K562 (cell line): ENCODE measurements around the gene HMG20B. TPM values are rescaled to one million over a fixed set of nuclear protein-coding genes. Genes with fewer than 3 reads are reported as not detected.

ENCODE experiments used
- ATAC-seq: fragments of 200-7000 bp; cut with Tn5 transposase; 3 replicates; pipeline ENCODE4 v1.9.1; 2020; ENCODE audit warnings: moderate library complexity
- BruUV-seq: library from RNA; stranded (reverse); fragments of 400-500 nt; replicated peaks from 2 replicates; lab custom pipeline; 2021; lab: Mats Ljungman, UMichigan
- CTCF ChIA-PET: fragments of 300-600 bp; formaldehyde crosslinking; extraction: SDS; loops from one replicate; lab custom pipeline; 2021; ENCODE audit warnings: low intra/inter-chr PET ratio; lab: Yijun Ruan, JAX
- POLR2A ChIA-PET: fragments of 300-600, 350-650 bp; sonication (Branson Sonifier 250); formaldehyde crosslinking; extraction: SDS; loops from one replicate; lab custom pipeline; 2021; ENCODE audit warnings: antibody characterized with exemption, inconsistent platforms; lab: Yijun Ruan, JAX
- DNase-seq, 4 experiments: peaks; one replicate each; pipeline versions ENCODE4 v3.0.0 to v3.0.0-alpha.2; 2011 to 2018; ENCODE audit warnings: low spot score in 3 of 4, mixed read lengths in 3 of 4; ENCODE audit errors: extremely low read depth in 1 of 4
- FAIRE-seq: peaks from 2 replicates; lab custom pipeline; 2011; peaks lifted over from hg19 to GRCh38; lab: Jason Lieb, UNC
- H2AFZ ChIP-seq: 2 replicates; pipeline ENCODE4 v1.6.0; 2011; ENCODE audit warnings: low read depth, low read length, control low read depth, inconsistent platforms
- H3K27ac ChIP-seq: fragments of 200-600 bp; 3 replicates; pipeline ENCODE4 v1.8.0; 2011; ENCODE audit warnings: low read depth, mild to moderate bottlenecking, control low read depth, inconsistent platforms, low read length, moderate library complexity, mixed read lengths; ENCODE audit errors: extremely low read depth
- H3K27me3 ChIP-seq, 2 experiments: fragments of 300-600 bp in 1 of 2; 2 replicates in 1 of 2; 3 replicates in 1 of 2; pipeline versions ENCODE4 v1.6.0 to v1.8.0; 2011; ENCODE audit warnings: inconsistent platforms in 2 of 2, low read length in 2 of 2, mild to moderate bottlenecking in 1 of 2, mixed read lengths in 1 of 2, moderate library complexity in 1 of 2; ENCODE audit not compliant: control insufficient read depth in 2 of 2, insufficient read depth in 2 of 2
- H3K36me3 ChIP-seq: fragments of 300-600 bp; 3 replicates; pipeline ENCODE4 v1.8.0; 2011; ENCODE audit warnings: mild to moderate bottlenecking, low read length, inconsistent platforms; ENCODE audit not compliant: control insufficient read depth, insufficient read depth
- H3K4me1 ChIP-seq, 2 experiments: fragments of 200-600 bp in 1 of 2; replicated peaks in 1 of 2; 2 replicates in 1 of 2; 3 replicates in 1 of 2; pipeline versions ENCODE4 v1.5.1 to v1.8.0; 2011; ENCODE audit warnings: inconsistent platforms in 2 of 2, low read length in 2 of 2, mild to moderate bottlenecking in 1 of 2, mixed read lengths in 1 of 2, moderate library complexity in 1 of 2; ENCODE audit not compliant: control insufficient read depth in 2 of 2, insufficient read depth in 2 of 2
- H3K4me2 ChIP-seq: 2 replicates; pipeline ENCODE4 v1.6.1; 2011; ENCODE audit warnings: low read length, control low read depth, inconsistent platforms, mixed read lengths; ENCODE audit not compliant: insufficient read depth
- H3K4me3 ChIP-seq: fragments of 200-600 bp; sonication (generic), shearing (Covaris generic); 2 replicates; pipeline ENCODE4 v1.5.1; 2016; ENCODE audit warnings: control low read depth, inconsistent platforms
- H3K79me2 ChIP-seq: fragments of 200-600 bp; 3 replicates; pipeline ENCODE4 v1.8.0; 2011; ENCODE audit warnings: low read length, inconsistent platforms; ENCODE audit not compliant: control insufficient read depth, insufficient read depth
- H3K9ac ChIP-seq, 2 experiments: 2 replicates each; pipeline versions ENCODE4 v1.6.0 to v1.6.1; 2011; ENCODE audit warnings: low read depth in 2 of 2, low read length in 2 of 2, control low read depth in 1 of 2, inconsistent platforms in 1 of 2, mild to moderate bottlenecking in 1 of 2, mixed read lengths in 1 of 2; ENCODE audit not compliant: insufficient read depth in 1 of 2
- H3K9me1 ChIP-seq: one replicate; pipeline ENCODE4 v1.6.0; 2011; ENCODE audit warnings: inconsistent platforms, mild to moderate bottlenecking, low read length, moderate library complexity; ENCODE audit not compliant: control insufficient read depth, insufficient read depth
- H3K9me3 ChIP-seq: replicated peaks from 2 replicates; pipeline ENCODE4 v1.5.1; 2011; ENCODE audit warnings: low read depth, low read length, inconsistent platforms; ENCODE audit not compliant: control insufficient read depth, insufficient read depth
- H4K20me1 ChIP-seq: replicated peaks from 2 replicates; pipeline ENCODE4 v1.6.1; 2011; ENCODE audit warnings: low read length, inconsistent platforms, mixed read lengths; ENCODE audit not compliant: control insufficient read depth, insufficient read depth
- BHLHE40 ChIP-seq: IDR thresholded peaks from 2 replicates; pipeline ENCODE4 v1.6.1; 2011; ENCODE audit warnings: low read length, improper control_type of control experiment
- KDM4B ChIP-seq, 2 experiments: fragments of 450-650 bp in 1 of 2; sonication (generic) in 1 of 2; IDR thresholded peaks; 2 replicates each; pipeline ENCODE4 v1.6.1; 2016 to 2017; ENCODE audit warnings: borderline replicate concordance in 2 of 2, antibody characterized with exemption in 1 of 2, low read depth in 1 of 2, mild to moderate bottlenecking in 1 of 2
- OTX1 ChIP-seq: fragments of 450-650 bp; formaldehyde crosslinking; IDR thresholded peaks from 2 replicates; pipeline ENCODE4 v1.4.0; 2022; ENCODE audit warnings: mild to moderate bottlenecking
- RBM17 ChIP-seq: fragments of 200-400 bp; formaldehyde crosslinking; IDR thresholded peaks from 2 replicates; pipeline ENCODE4 v1.6.1; 2017; ENCODE audit warnings: low read depth, mild to moderate bottlenecking, low read length, borderline replicate concordance
- SP2 ChIP-seq: IDR thresholded peaks from 2 replicates; pipeline ENCODE4 v1.6.1; 2011; ENCODE audit warnings: mild to moderate bottlenecking, low read depth, low read length, moderate library complexity; ENCODE audit not compliant: poor library complexity, severe bottlenecking; ENCODE audit errors: extremely low read depth
- TBP ChIP-seq: optimal IDR thresholded peaks from 2 replicates; pipeline ENCODE3; 2011; ENCODE audit warnings: low read depth, low read length, improper control_type of control experiment
- ZC3H8 ChIP-seq: fragments of 450-650 bp; IDR thresholded peaks from 2 replicates; pipeline ENCODE4 v1.6.1; 2017
- ZNF668 ChIP-seq: fragments of 250-450 bp; sonication (Bioruptor Pico); IDR thresholded peaks from 2 replicates; pipeline ENCODE4 v1.8.0; 2022; ENCODE audit warnings: mild to moderate bottlenecking, inconsistent platforms
- WGBS: fragments of 100-300 bp; shearing (Covaris generic); methylation state at CpG from one replicate; pipeline ENCODE4 v1.1.6; 2016; ENCODE audit warnings: low coverage, mixed read lengths; ENCODE audit not compliant: insufficient coverage; ENCODE audit errors: missing lambda C conversion rate; 5-methylcytosine and 5-hydroxymethylcytosine counted together
- in situ Hi-C: fragments of 300-500 bp; cut with MboI; formaldehyde crosslinking; loops from 4 replicates; pipeline ENCODE4 v1.15.0; 2018; ENCODE audit warnings: inconsistent platforms, mixed read lengths
- intact Hi-C: fragments of 100-400 bp; cut with micrococcal nuclease; formaldehyde crosslinking; loops from 2 replicates; pipeline ENCODE4 v1.14.2; 2022
- polyA plus RNA-seq, 8 experiments: library from polyadenylated mRNA; depleted of rRNA in 4 of 8; stranded (reverse) in 5 of 8; unstranded in 3 of 8; fragments of >200 nt; fragmentation: Nextera tagmentation in 2 of 8; fragmentation: Illumina TruSeq in 1 of 8; extraction: Ambion mirVana in 2 of 8; extraction: Trizol in 1 of 8; gene quantifications; 2 replicates each; pipeline versions ENCODE4 v1.2.1 to v1.2.3, GENCODE V29; 2011 to 2014; ENCODE audit warnings: inconsistent platforms in 1 of 8, missing spikeins in 1 of 8
- total RNA-seq, 7 experiments: library from RNA; depleted of rRNA in 6 of 7; stranded (reverse); fragments of >200 nt in 6 of 7; fragmentation: Illumina TruSeq in 2 of 7; extraction: Trizol in 2 of 7; gene quantifications; 2 replicates each; pipeline versions ENCODE4 v1.2.1 to v1.2.3, GENCODE V29; 2011 to 2021; ENCODE audit warnings: low replicate concordance in 1 of 7
- TF ChIP-seq, protein P1 (sequence below): fragments of 250-450 bp; sonication (Bioruptor Pico); IDR thresholded peaks from 2 replicates; pipeline ENCODE4 v1.5.0; 2021
- TF ChIP-seq, protein P2 (sequence below), 2 experiments: IDR thresholded peaks in 1 of 2; conservative IDR thresholded peaks in 1 of 2; 2 replicates each; pipeline ENCODE4 v1.6.1; 2016; ENCODE audit warnings: low read depth in 2 of 2, mild to moderate bottlenecking in 1 of 2, missing compliant biosample characterization in 1 of 2, missing genetic modification characterization in 1 of 2, moderate library complexity in 1 of 2

HMG20B gene
- total and polyA plus RNA-seq, 9 of the 15 experiments (the other 6 are each of a cell fraction or from before 2014, with no cell fraction given), result 0.35 to 172 (median 38.6) TPM

DNA sequence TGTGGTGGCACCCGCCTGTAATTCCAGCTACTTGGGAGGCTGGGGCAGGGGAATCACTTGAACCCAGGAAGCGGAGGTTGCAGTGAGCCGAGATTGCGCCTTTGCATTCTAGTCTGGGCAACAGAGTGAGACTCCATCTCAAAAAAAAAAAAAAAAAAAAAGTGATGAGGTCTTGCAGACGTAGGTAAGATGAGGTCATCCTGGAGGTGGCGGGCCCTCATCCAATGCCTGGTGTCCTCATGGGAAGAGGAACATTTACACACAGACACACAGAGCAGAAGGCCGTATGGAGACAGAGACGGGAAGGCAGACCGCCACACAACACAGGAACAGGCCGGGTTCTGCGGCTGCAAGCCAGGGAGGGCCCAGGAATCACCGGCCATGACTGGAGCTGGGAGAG, 49.5 kb downstream of the HMG20B start:
- H2AFZ ChIP-seq, result no peak overlapping the region
- no peaks in the 10 kb centered on the region for H3K9me3 ChIP-seq
- peaks cover 28% of the 10 kb centered on the region for H3K79me2 ChIP-seq
- DNase-seq (no peak), ATAC-seq (no peak), FAIRE-seq (no peak)
- H3K4me2 ChIP-seq, result no peak overlapping the region
- peak overlapping the region in 1 of 2 experiments; percentile 10; a peak in 1 of 4 replicates for H3K9ac ChIP-seq
- no TSS peak for BruUV-seq
- in situ Hi-C loops, result no loop called here
- POLR2A ChIA-PET, result interaction anchor here (0.9 to 2.2 kb wide), 3 partner anchors 14 to 67 kb away, joined by 3 to 7 read pairs (median 3); partner anchors contain the start of gene GIPC3
- no peak overlapping the region for H3K4me3 ChIP-seq
- no peaks in the 10 kb centered on the region for H3K27me3 ChIP-seq
- CTCF ChIA-PET, result interaction anchor here (0.6 kb wide), 1 partner anchor 37 kb away, joined by 8 read pairs; no protein-coding TSS in a partner anchor
- peaks cover 11% of the 10 kb centered on the region; the same call in 1 of the 2 replicates for H4K20me1 ChIP-seq
- intact Hi-C loops, result no loop called here
- peaks cover 4 to 76% of the 10 kb centered on the region in 2 experiments for H3K4me1 ChIP-seq
- WGBS, result 92% methylated on average over 8 of the region's 12 CpGs
- no peaks in the 10 kb centered on the region for H3K9me1 ChIP-seq
- no peak overlapping the region for H3K27ac ChIP-seq
- H3K36me3 ChIP-seq, result peaks cover 65% of the 10 kb centered on the region; the same call in 1 of the 3 replicates
- no peak for TF ChIP-seq SP2
- no peak for TF ChIP-seq ZC3H8
- TF ChIP-seq, protein P1, sequence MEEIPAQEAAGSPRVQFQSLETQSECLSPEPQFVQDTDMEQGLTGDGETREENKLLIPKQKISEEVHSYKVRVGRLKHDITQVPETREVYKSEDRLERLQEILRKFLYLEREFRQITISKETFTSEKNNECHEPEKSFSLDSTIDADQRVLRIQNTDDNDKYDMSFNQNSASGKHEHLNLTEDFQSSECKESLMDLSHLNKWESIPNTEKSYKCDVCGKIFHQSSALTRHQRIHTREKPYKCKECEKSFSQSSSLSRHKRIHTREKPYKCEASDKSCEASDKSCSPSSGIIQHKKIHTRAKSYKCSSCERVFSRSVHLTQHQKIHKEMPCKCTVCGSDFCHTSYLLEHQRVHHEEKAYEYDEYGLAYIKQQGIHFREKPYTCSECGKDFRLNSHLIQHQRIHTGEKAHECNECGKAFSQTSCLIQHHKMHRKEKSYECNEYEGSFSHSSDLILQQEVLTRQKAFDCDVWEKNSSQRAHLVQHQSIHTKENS (CRISPR knock-in tag), result no peak
- no peak for TF ChIP-seq KDM4B (IDR thresholded peaks at IDR 0.05; ENCODE audit: borderline replicate concordance in 2 of 2, low read depth in 1 of 2)
- TF ChIP-seq OTX1 (CRISPR knock-in tag), result no peak
- TF ChIP-seq ZNF668, result no peak
- no peak for TF ChIP-seq TBP
- TF ChIP-seq BHLHE40, result no peak
- TF ChIP-seq RBM17, result no peak
- TF ChIP-seq, protein P2, sequence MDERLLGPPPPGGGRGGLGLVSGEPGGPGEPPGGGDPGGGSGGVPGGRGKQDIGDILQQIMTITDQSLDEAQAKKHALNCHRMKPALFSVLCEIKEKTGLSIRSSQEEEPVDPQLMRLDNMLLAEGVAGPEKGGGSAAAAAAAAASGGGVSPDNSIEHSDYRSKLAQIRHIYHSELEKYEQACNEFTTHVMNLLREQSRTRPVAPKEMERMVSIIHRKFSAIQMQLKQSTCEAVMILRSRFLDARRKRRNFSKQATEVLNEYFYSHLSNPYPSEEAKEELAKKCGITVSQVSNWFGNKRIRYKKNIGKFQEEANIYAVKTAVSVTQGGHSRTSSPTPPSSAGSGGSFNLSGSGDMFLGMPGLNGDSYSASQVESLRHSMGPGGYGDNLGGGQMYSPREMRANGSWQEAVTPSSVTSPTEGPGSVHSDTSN (CRISPR knock-in tag; IDR thresholded peaks at IDR 0.05; ENCODE audit: low read depth), result no peak
- TF ChIP-seq, protein P2 (tag; conservative IDR thresholded peaks at IDR 0.05; ENCODE audit: low read depth), result no peak
